ENCODE measurements around the gene HNRNPA0. TPM values are rescaled to one million over a fixed set of nuclear protein-coding genes. Genes with fewer than 3 reads are reported as not detected.

HNRNPA0 gene
- total and polyA plus RNA-seq, 9 of the 15 experiments (the other 6 are each of a cell fraction or from before 2014, with no cell fraction given): 5.0 to 33.3 (median 10.7) TPM

DNA sequence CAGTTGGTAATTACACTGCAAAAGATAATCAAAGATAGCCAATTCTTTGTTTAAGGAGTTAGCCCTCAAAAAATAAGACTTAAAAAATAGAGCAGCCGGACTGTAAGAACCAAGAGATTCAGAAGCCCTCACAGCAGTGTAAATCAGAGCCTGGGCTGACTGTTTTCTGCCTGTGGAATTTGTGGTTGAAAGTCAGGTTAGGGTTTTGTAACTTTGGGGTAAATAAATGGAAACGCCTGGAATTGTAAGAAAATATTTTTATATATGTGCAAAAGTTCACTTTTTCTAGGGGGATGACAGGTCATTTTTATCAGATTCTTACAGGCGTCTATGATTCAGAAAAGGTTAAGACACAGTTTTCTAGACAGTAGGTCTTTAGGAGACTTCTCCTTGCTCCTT lies 53.9 kb downstream of the HNRNPA0 start:
- Histone ChIP-seq H3K79me2 (ENCODE audit: control insufficient read depth, insufficient read depth, low read length) (no peaks in the 10 kb centered on the region), H3K9me3 (replicated peaks; ENCODE audit: control insufficient read depth, insufficient read depth, low read depth, low read length) (no peaks in the 10 kb centered on the region), H3K9ac (ENCODE audit: insufficient read depth in 1 of 2, low read depth in 2 of 2, low read length in 2 of 2) (no peak overlapping the region), H3K4me1 (replicated peaks in 1 of 2; ENCODE audit: control insufficient read depth in 2 of 2, insufficient read depth in 2 of 2, low read length in 2 of 2) (no peaks in the 10 kb centered on the region), H3K9me1 (ENCODE audit: control insufficient read depth, insufficient read depth, low read length) (no peaks in the 10 kb centered on the region), H3K36me3 (ENCODE audit: control insufficient read depth, insufficient read depth, low read length) (no peaks in the 10 kb centered on the region), H3K27me3 (ENCODE audit: control insufficient read depth in 2 of 2, insufficient read depth in 2 of 2, low read length in 2 of 2) (peaks cover 0 to 19% of the 10 kb centered on the region in 2 experiments; a peak in 4 of 5 replicates), H3K4me3 (no peak overlapping the region), H2AFZ (ENCODE audit: low read depth, low read length) (no peak overlapping the region), H3K27ac (ENCODE audit: extremely low read depth, low read depth, low read length) (no peak overlapping the region), H3K4me2 (ENCODE audit: insufficient read depth, low read length) (no peak overlapping the region), H4K20me1 (replicated peaks; ENCODE audit: control insufficient read depth, insufficient read depth, low read length) (no peaks in the 10 kb centered on the region)
- CTCF ChIA-PET (ENCODE audit: low intra/inter-chr PET ratio): no interaction called here
- WGBS (ENCODE audit: insufficient coverage, low coverage, missing lambda C conversion rate): 8% methylated on average over 3 of the region's 3 CpGs
- in situ Hi-C loops (cut with MboI) (no loop called here), intact Hi-C loops (cut with micrococcal nuclease) (no loop called here)
- POLR2A ChIA-PET: interaction anchor here (0.6 kb wide), 1 partner anchor 53 kb away, joined by 4 read pairs; no protein-coding TSS in a partner anchor
- FAIRE-seq (no peak), ATAC-seq (no peak), DNase-seq (ENCODE audit: extremely low read depth in 1 of 4, low spot score in 3 of 4) (no peak)
- BruUV-seq (replicated peaks): no TSS peak
- TF ChIP-seq YY1 (IDR thresholded peaks at IDR 0.05; ENCODE audit: borderline replicate concordance in 1 of 3, control insufficient read depth in 1 of 3, extremely low read depth in 1 of 3, insufficient read depth in 3 of 3, insufficient read length in 1 of 3, insufficient replicate concordance in 2 of 3, low read depth in 1 of 3, low read length in 2 of 3) (no peak), JUN (IDR thresholded peaks at IDR 0.05; ENCODE audit: borderline replicate concordance, low read depth, low read length) (no peak), JUN (CRISPR knock-in tag; IDR thresholded peaks at IDR 0.05; ENCODE audit: borderline replicate concordance) (no peak), POLR2H (tag; IDR thresholded peaks at IDR 0.05; ENCODE audit: low read depth) (no peak), NEUROD1 (IDR thresholded peaks at IDR 0.05; ENCODE audit: borderline replicate concordance, low read depth, low read length, partially characterized antibody) (no peak), CXXC5 (CRISPR knock-in tag; IDR thresholded peaks at IDR 0.05) (no peak), TAF15 (IDR thresholded peaks at IDR 0.05; ENCODE audit: low read depth, low read length) (no peak), GATAD2A (IDR thresholded peaks at IDR 0.05) (no peak), KDM1A (IDR thresholded peaks at IDR 0.05) (no peak), POLR2A (conservative IDR thresholded peaks at IDR 0.05) (no peak), PTTG1 (tag; IDR thresholded peaks at IDR 0.05; ENCODE audit: low read depth) (no peak), KHSRP (IDR thresholded peaks at IDR 0.05) (no peak), ZNF584 (CRISPR knock-in tag; IDR thresholded peaks at IDR 0.05; ENCODE audit: low read depth) (no peak), ZFP30 (CRISPR knock-in tag; IDR thresholded peaks at IDR 0.05; ENCODE audit: borderline replicate concordance) (no peak), DMBX1 (CRISPR knock-in tag; IDR thresholded peaks at IDR 0.05; ENCODE audit: borderline replicate concordance) (no peak)
- TF ChIP-seq, protein P1, sequence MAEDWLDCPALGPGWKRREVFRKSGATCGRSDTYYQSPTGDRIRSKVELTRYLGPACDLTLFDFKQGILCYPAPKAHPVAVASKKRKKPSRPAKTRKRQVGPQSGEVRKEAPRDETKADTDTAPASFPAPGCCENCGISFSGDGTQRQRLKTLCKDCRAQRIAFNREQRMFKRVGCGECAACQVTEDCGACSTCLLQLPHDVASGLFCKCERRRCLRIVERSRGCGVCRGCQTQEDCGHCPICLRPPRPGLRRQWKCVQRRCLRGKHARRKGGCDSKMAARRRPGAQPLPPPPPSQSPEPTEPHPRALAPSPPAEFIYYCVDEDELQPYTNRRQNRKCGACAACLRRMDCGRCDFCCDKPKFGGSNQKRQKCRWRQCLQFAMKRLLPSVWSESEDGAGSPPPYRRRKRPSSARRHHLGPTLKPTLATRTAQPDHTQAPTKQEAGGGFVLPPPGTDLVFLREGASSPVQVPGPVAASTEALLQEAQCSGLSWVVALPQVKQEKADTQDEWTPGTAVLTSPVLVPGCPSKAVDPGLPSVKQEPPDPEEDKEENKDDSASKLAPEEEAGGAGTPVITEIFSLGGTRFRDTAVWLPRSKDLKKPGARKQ (CRISPR knock-in tag; IDR thresholded peaks at IDR 0.05): no peak
- TF ChIP-seq, protein P2, sequence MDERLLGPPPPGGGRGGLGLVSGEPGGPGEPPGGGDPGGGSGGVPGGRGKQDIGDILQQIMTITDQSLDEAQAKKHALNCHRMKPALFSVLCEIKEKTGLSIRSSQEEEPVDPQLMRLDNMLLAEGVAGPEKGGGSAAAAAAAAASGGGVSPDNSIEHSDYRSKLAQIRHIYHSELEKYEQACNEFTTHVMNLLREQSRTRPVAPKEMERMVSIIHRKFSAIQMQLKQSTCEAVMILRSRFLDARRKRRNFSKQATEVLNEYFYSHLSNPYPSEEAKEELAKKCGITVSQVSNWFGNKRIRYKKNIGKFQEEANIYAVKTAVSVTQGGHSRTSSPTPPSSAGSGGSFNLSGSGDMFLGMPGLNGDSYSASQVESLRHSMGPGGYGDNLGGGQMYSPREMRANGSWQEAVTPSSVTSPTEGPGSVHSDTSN (CRISPR knock-in tag; IDR thresholded peaks at IDR 0.05; ENCODE audit: low read depth): no peak
- TF ChIP-seq, protein P2 (tag; conservative IDR thresholded peaks at IDR 0.05; ENCODE audit: low read depth): no peak
- TF ChIP-seq, protein P3, sequence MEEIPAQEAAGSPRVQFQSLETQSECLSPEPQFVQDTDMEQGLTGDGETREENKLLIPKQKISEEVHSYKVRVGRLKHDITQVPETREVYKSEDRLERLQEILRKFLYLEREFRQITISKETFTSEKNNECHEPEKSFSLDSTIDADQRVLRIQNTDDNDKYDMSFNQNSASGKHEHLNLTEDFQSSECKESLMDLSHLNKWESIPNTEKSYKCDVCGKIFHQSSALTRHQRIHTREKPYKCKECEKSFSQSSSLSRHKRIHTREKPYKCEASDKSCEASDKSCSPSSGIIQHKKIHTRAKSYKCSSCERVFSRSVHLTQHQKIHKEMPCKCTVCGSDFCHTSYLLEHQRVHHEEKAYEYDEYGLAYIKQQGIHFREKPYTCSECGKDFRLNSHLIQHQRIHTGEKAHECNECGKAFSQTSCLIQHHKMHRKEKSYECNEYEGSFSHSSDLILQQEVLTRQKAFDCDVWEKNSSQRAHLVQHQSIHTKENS (CRISPR knock-in tag; IDR thresholded peaks at IDR 0.05): no peak

Data from K562 (cell line).